ENCODE measurements around the gene SLC2A8.

DNA sequence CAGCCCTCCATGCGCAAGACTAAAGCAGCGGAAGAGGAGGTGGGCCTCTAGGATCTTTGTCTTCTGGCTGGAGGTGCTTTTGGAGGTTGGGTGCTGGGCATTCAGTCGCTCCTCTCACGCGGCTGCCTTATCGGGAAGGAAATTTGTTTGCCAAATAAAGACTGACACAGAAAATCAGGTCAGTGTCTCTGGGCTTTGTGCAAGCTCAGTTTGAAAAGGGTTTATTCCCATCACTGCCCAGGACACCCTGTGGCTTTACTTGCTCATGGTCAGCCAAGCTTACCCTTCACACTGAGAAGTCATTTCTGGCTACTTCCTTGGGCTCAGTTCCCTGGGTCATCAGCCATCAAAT, 10.5 kb downstream of the SLC2A8 start:
- no peak for TF ChIP-seq POLR2A (IDR thresholded peaks at IDR 0.05)
- TF ChIP-seq, protein P1, sequence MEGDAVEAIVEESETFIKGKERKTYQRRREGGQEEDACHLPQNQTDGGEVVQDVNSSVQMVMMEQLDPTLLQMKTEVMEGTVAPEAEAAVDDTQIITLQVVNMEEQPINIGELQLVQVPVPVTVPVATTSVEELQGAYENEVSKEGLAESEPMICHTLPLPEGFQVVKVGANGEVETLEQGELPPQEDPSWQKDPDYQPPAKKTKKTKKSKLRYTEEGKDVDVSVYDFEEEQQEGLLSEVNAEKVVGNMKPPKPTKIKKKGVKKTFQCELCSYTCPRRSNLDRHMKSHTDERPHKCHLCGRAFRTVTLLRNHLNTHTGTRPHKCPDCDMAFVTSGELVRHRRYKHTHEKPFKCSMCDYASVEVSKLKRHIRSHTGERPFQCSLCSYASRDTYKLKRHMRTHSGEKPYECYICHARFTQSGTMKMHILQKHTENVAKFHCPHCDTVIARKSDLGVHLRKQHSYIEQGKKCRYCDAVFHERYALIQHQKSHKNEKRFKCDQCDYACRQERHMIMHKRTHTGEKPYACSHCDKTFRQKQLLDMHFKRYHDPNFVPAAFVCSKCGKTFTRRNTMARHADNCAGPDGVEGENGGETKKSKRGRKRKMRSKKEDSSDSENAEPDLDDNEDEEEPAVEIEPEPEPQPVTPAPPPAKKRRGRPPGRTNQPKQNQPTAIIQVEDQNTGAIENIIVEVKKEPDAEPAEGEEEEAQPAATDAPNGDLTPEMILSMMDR (IDR thresholded peaks at IDR 0.05): no peak

Measured in sigmoid colon (tissue), 3 donors.